ENCODE measurements around the gene RTRAF.

Gene RTRAF

GRCh38 chr14:51989293-51990234 lies at the start of gene RTRAF:
Gene RTRAF, plus strand, starts transcription at chr14:51989546. Its CDS starts 94 bp downstream, at chr14:51989640.
- no peak for TF ChIP-seq CTCF (conservative IDR thresholded peaks at IDR 0.05)
- H3K27ac ChIP-seq: peak within 1 kb of the TSS; percentile 83

DNA sequence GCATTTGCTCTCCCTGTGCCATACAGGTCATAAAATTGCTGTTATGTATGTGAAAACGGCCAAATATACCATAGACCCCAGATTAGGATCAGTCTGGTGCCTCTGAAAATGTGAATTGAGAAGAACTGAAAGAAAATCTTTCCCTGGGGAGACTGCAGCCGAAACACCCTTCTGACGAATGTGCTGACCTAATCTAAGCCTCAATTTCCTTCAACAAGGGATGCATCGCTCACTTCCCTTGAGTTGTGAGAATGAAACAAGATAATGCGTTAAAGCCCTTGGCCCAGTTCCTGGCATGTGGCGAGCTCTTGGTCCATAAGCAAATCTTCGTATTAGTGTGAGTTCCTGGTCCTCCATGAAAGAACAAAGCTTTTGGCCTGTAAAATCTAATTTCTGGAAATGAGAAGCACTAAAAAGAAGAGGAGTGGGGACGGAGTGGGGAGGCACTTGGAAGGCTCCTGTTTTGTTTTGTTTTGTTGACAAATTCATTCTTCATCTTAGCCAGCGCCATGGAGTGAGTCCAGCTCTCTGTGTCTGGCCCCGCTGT lies 49.5 kb upstream of the RTRAF start:
- H3K27ac ChIP-seq: no peak overlapping the region
- no peak for TF ChIP-seq CTCF (conservative IDR thresholded peaks at IDR 0.05)

- no peak for TF ChIP-seq CTCF (conservative IDR thresholded peaks at IDR 0.05)
- no peak overlapping the region for H3K27ac ChIP-seq
Measured at GRCh38 chr14:51942971-51943370, 46.4 kb upstream of the RTRAF start.

- TF ChIP-seq CTCF (conservative IDR thresholded peaks at IDR 0.05): no peak
- no peak overlapping the region for H3K27ac ChIP-seq
Measured at GRCh38 chr14:51950007-51950406, 39.3 kb upstream of the RTRAF start.

- TF ChIP-seq CTCF (conservative IDR thresholded peaks at IDR 0.05): no peak
- no peak overlapping the region for H3K27ac ChIP-seq
Measured at GRCh38 chr14:51951656-51952055, 37.7 kb upstream of the RTRAF start.

DNA sequence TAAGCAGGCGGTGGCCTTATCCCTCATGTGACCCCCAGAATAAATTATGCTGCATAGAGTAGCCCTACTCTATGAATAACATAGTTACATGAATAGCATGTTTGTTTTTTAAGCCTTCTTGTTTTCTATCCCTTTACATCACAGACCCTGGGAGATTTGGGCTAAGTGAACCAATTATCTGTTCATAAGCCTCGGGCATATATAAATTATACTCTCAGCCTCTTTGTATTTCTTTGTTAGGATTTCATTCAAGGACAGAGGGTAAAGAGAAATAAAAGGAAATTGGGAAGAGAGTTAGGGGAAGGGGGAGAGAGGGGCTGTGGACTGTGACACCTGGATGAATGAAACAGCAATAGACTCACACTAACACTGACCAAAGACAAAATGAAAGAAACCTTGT lies 35.3 kb upstream of the RTRAF start:
- no peak overlapping the region for H3K27ac ChIP-seq
- TF ChIP-seq CTCF (conservative IDR thresholded peaks at IDR 0.05): no peak

DNA sequence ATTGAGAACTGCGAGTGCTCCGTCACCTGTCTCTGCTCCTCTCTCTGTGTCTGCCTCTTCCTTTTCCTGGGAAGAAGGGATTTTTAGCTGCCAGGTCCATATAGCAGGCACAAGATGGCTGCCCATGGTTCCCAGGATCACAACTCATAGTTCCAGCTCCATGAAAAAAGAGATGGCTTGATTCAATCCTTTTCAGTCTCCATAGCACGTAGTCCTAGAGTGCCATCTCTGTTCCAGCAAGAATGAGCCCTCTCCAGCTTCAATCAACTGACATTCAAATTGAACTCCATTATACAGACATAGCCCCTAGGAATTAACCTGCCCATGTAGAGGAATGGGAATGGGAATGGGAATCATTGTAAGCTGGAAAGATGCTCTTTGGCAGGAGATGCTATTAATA lies 34.7 kb upstream of the RTRAF start:
- no peak overlapping the region for H3K27ac ChIP-seq
- no peak for TF ChIP-seq CTCF (conservative IDR thresholded peaks at IDR 0.05)

Data from VCaP (cell line).